Measurements from ENCODE around the gene FAM118B.

Gene FAM118B

DNA sequence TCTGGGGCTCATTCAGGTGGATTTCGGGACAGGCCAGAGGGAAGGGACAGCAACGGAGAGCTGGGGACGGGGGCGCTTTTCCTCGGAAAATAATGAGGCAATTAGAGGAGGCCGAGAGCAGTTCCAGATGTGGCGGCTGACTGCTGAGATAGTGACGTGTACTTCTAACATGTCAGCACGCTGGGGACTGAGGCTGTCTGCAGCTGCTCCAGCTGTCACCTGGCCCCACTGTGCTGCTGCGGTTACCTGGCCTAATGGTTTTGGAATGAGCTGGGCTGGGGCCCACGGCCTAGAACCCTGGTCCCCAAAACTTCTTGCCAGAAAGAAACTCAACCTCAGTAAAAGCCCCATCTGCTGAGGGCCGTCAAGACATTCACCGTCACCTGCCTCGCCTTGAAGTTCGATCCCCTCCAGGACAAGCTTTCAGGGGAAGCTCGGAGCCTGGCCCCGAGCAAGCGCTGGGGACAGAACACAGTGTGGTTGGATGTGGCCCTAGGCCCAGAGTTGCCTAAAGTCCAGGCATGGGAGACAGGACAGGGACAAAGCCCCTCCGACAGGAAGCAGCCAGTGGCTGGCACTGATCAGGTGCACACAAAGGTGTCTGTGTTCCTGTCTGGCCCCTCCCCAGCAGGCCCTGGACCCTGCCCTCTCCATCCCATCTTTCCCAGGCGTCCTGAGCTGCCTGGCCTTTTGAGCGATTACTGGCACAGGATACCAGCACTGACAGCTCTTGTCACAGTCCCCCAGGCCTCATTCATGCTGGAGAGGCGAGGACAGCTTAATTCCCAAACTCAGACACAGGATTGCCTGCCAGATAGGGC, 22.3 kb upstream of the FAM118B start:
- H3K9ac ChIP-seq (ENCODE audit: low read length), result no peak overlapping the region
- DNase-seq (ENCODE audit: low read depth), result no peak
- peaks cover 10% of the 10 kb centered on the region for H3K36me3 ChIP-seq (ENCODE audit: control insufficient read depth, insufficient read depth, low read length, severe bottlenecking)
- peaks cover 20% of the 10 kb centered on the region for H3K4me1 ChIP-seq (ENCODE audit: control insufficient read depth, insufficient read depth, low read length)
- no peaks in the 10 kb centered on the region for H3K27me3 ChIP-seq (replicated peaks; ENCODE audit: control insufficient read depth, insufficient read depth, low read length)
- H3K9me3 ChIP-seq (ENCODE audit: control insufficient read depth, low read length), result no peaks in the 10 kb centered on the region
- H3K4me3 ChIP-seq (ENCODE audit: low read length), result no peak overlapping the region

DNA sequence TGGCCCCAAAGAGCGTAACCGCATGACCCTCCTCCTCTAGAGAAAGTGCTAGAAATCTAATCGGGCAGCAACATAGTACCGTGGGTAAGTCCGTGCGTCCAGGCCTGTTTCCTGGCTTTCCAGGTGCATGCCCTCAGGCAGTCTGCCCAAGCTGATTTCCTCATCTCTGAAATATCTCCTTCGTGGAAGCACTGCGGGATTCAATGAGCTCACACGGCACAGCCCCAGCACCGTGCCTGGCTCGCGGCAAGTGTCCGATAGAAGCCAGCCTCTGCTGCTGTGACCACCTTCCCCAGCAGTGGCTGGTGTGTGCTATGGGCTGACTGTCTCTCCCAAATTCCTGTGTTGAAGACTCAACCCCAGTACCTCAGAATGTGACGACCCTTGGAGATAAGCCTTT, 20.8 kb upstream of the FAM118B start:
- no peak for DNase-seq (ENCODE audit: low read depth)
- Histone ChIP-seq H3K36me3 (ENCODE audit: control insufficient read depth, insufficient read depth, low read length, severe bottlenecking) (peaks cover 15% of the 10 kb centered on the region), H3K9me3 (ENCODE audit: control insufficient read depth, low read length) (no peaks in the 10 kb centered on the region), H3K27me3 (replicated peaks; ENCODE audit: control insufficient read depth, insufficient read depth, low read length) (no peaks in the 10 kb centered on the region), H3K9ac (ENCODE audit: low read length) (no peak overlapping the region), H3K4me1 (ENCODE audit: control insufficient read depth, insufficient read depth, low read length) (peaks cover 20% of the 10 kb centered on the region), H3K4me3 (ENCODE audit: low read length) (no peak overlapping the region)

DNA sequence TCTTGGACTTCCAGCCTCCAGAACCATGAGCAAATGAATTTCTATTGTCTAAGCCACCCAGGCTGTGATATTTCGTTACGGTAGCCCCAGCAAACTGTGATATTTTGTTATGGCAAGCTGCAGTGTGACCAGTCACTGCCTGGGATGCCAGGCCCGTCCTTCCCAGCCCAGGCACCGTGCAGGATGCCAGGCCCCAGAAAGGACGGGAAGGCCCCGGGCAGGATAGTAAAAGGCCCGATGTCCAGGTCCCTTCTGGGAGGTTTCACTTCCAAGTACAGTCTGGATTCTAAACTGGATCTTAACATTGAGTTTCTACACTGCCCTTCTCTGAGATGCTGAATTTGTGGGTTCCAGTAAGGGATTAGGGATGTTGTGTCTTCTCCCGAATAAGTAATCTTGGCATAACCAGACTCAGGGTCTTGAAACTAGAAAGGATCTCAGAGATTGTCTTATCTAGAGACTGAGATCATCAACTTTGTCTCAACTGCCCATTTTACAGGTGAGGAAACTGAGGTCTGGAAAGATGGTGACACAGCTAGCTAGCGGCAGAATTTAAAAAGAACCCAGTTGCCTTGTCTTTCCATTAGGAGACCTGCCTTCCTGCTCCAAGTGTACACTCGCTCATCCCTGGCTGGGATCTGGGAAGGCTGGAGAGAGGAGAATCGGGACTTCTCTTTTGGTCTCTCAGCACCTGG, 20.1 kb upstream of the FAM118B start:
- Histone ChIP-seq H3K27me3 (replicated peaks; ENCODE audit: control insufficient read depth, insufficient read depth, low read length) (no peaks in the 10 kb centered on the region), H3K4me3 (ENCODE audit: low read length) (no peak overlapping the region), H3K4me1 (ENCODE audit: control insufficient read depth, insufficient read depth, low read length) (peaks cover 17% of the 10 kb centered on the region), H3K9ac (ENCODE audit: low read length) (no peak overlapping the region), H3K36me3 (ENCODE audit: control insufficient read depth, insufficient read depth, low read length, severe bottlenecking) (peaks cover 20% of the 10 kb centered on the region), H3K9me3 (ENCODE audit: control insufficient read depth, low read length) (no peaks in the 10 kb centered on the region)
- DNase-seq (ENCODE audit: low read depth), result no peak

DNA sequence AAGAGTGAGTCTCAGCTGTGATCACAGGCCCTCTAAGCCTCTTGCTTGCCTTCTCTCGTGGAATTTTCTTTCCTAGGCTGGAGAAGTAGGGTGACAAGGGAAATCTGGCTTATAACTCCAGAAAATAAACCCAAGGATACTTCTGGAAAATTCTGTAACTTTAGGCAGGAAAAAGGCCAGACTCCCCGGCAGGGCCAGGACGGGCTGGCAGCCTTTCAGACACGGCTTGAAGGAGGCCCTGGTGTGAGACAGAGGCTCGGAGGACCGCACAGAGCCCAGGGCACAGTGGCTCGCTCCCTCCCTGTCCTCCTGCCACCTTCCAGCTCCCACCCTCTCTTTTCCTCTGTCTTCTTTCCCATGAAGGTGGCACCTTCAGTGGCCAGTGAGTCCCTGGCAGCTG, 19.2 kb upstream of the FAM118B start:
- no peaks in the 10 kb centered on the region for H3K9me3 ChIP-seq (ENCODE audit: control insufficient read depth, low read length)
- peaks cover 14% of the 10 kb centered on the region for H3K4me1 ChIP-seq (ENCODE audit: control insufficient read depth, insufficient read depth, low read length)
- no peak for DNase-seq (ENCODE audit: low read depth)
- H3K27me3 ChIP-seq (replicated peaks; ENCODE audit: control insufficient read depth, insufficient read depth, low read length), result no peaks in the 10 kb centered on the region
- peak overlapping the region; percentile 61 for H3K9ac ChIP-seq (ENCODE audit: low read length)
- H3K4me3 ChIP-seq (ENCODE audit: low read length), result no peak overlapping the region
- H3K36me3 ChIP-seq (ENCODE audit: control insufficient read depth, insufficient read depth, low read length, severe bottlenecking), result peaks cover 27% of the 10 kb centered on the region

- no peaks in the 10 kb centered on the region for H3K27me3 ChIP-seq (replicated peaks; ENCODE audit: control insufficient read depth, insufficient read depth, low read length)
- H3K9ac ChIP-seq (ENCODE audit: low read length), result peak overlapping the region; percentile 64
- H3K36me3 ChIP-seq (ENCODE audit: control insufficient read depth, insufficient read depth, low read length, severe bottlenecking), result peaks cover 33% of the 10 kb centered on the region
- H3K9me3 ChIP-seq (ENCODE audit: control insufficient read depth, low read length), result no peaks in the 10 kb centered on the region
- H3K4me1 ChIP-seq (ENCODE audit: control insufficient read depth, insufficient read depth, low read length), result peaks cover 14% of the 10 kb centered on the region
- no peak overlapping the region for H3K4me3 ChIP-seq (ENCODE audit: low read length)
- DNase-seq (ENCODE audit: low read depth), result no peak
These were observed 18.5 kb upstream of the FAM118B start for GRCh38 chr11:126193038-126193478.

GRCh38 chr11:126194121-126194543, 17.4 kb upstream of the FAM118B start:
- H3K9me3 ChIP-seq (ENCODE audit: control insufficient read depth, low read length), result no peaks in the 10 kb centered on the region
- peak; percentile 83 for DNase-seq (ENCODE audit: low read depth)
- H3K4me3 ChIP-seq (ENCODE audit: low read length), result no peak overlapping the region
- peak overlapping the region; percentile 64 for H3K9ac ChIP-seq (ENCODE audit: low read length)
- H3K4me1 ChIP-seq (ENCODE audit: control insufficient read depth, insufficient read depth, low read length), result peaks cover 14% of the 10 kb centered on the region
- H3K27me3 ChIP-seq (replicated peaks; ENCODE audit: control insufficient read depth, insufficient read depth, low read length), result no peaks in the 10 kb centered on the region
- peaks cover 40% of the 10 kb centered on the region for H3K36me3 ChIP-seq (ENCODE audit: control insufficient read depth, insufficient read depth, low read length, severe bottlenecking)

DNA sequence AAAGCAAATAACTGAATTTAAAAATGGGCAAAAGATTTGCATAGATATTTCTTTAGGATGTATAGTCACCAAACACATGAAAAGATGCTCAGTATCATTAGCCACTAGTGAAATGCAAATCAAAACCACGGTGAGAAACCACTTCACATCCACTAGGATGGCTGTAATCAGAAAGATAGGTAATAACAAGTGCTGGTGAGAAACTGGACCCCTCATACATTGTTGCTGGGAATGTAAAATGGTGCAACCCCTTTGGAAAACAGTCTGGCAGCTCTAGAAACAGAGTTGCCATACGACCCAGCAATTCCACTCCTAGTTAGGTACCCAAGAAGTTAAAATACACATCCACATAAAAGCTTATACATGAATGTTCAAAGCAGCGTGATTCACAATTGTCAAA, 16.5 kb upstream of the FAM118B start:
- DNase-seq (ENCODE audit: low read depth), result no peak
- peaks cover 14% of the 10 kb centered on the region for H3K4me1 ChIP-seq (ENCODE audit: control insufficient read depth, insufficient read depth, low read length)
- peaks cover 45% of the 10 kb centered on the region for H3K36me3 ChIP-seq (ENCODE audit: control insufficient read depth, insufficient read depth, low read length, severe bottlenecking)
- H3K9ac ChIP-seq (ENCODE audit: low read length), result no peak overlapping the region
- H3K4me3 ChIP-seq (ENCODE audit: low read length), result no peak overlapping the region
- no peaks in the 10 kb centered on the region for H3K27me3 ChIP-seq (replicated peaks; ENCODE audit: control insufficient read depth, insufficient read depth, low read length)
- H3K9me3 ChIP-seq (ENCODE audit: control insufficient read depth, low read length), result no peaks in the 10 kb centered on the region

GRCh38 chr11:126197277-126197939, 14.2 kb upstream of the FAM118B start:
- Histone ChIP-seq H3K4me3 (ENCODE audit: low read length) (no peak overlapping the region), H3K9me3 (ENCODE audit: control insufficient read depth, low read length) (no peaks in the 10 kb centered on the region), H3K9ac (ENCODE audit: low read length) (no peak overlapping the region), H3K36me3 (ENCODE audit: control insufficient read depth, insufficient read depth, low read length, severe bottlenecking) (peaks cover 57% of the 10 kb centered on the region), H3K27me3 (replicated peaks; ENCODE audit: control insufficient read depth, insufficient read depth, low read length) (no peaks in the 10 kb centered on the region), H3K4me1 (ENCODE audit: control insufficient read depth, insufficient read depth, low read length) (peaks cover 9% of the 10 kb centered on the region)
- DNase-seq (ENCODE audit: low read depth), result peak; percentile 24

DNA sequence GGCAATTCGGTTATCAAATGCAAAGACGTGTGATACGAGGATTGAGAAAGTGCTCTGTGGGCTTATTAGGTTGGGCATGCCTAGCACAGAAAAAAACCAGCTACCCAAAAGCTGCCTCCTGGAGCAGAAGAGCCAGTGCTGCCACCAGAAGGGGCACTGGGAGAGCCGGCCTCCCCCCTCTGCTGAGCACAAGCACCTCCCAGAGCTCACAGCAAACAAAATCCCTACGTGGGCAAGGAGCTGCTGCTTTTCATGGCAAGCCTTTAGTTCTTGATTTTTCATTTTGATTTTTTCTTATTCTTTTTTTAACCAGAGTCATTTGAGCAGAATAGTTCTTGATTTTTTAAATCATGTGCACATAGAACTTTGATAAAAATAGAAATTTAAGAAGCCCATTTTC, 12.9 kb upstream of the FAM118B start:
- H3K36me3 ChIP-seq (ENCODE audit: control insufficient read depth, insufficient read depth, low read length, severe bottlenecking), result peaks cover 69% of the 10 kb centered on the region
- H3K4me1 ChIP-seq (ENCODE audit: control insufficient read depth, insufficient read depth, low read length), result peaks cover 4% of the 10 kb centered on the region
- H3K9ac ChIP-seq (ENCODE audit: low read length), result no peak overlapping the region
- H3K9me3 ChIP-seq (ENCODE audit: control insufficient read depth, low read length), result no peaks in the 10 kb centered on the region
- no peaks in the 10 kb centered on the region for H3K27me3 ChIP-seq (replicated peaks; ENCODE audit: control insufficient read depth, insufficient read depth, low read length)
- H3K4me3 ChIP-seq (ENCODE audit: low read length), result no peak overlapping the region
- no peak for DNase-seq (ENCODE audit: low read depth)

- H3K36me3 ChIP-seq (ENCODE audit: control insufficient read depth, insufficient read depth, low read length, severe bottlenecking), result peaks cover 79% of the 10 kb centered on the region
These were observed 8.8 kb upstream of the FAM118B start for GRCh38 chr11:126202646-126203359.

GRCh38 chr11:126205359-126205758, 6.2 kb upstream of the FAM118B start:
- no peak for DNase-seq (ENCODE audit: low read depth)
- Histone ChIP-seq H3K36me3 (ENCODE audit: control insufficient read depth, insufficient read depth, low read length, severe bottlenecking) (peaks cover 81% of the 10 kb centered on the region), H3K9me3 (ENCODE audit: control insufficient read depth, low read length) (no peaks in the 10 kb centered on the region), H3K4me1 (ENCODE audit: control insufficient read depth, insufficient read depth, low read length) (no peaks in the 10 kb centered on the region), H3K9ac (ENCODE audit: low read length) (no peak overlapping the region), H3K4me3 (ENCODE audit: low read length) (no peak overlapping the region), H3K27me3 (replicated peaks; ENCODE audit: control insufficient read depth, insufficient read depth, low read length) (no peaks in the 10 kb centered on the region)

More at GRCh38 chr11:126202646-126203359, 8.8 kb upstream of the FAM118B start:
- Histone ChIP-seq H3K4me3 (ENCODE audit: low read length) (no peak overlapping the region), H3K9me3 (ENCODE audit: control insufficient read depth, low read length) (no peaks in the 10 kb centered on the region), H3K27me3 (replicated peaks; ENCODE audit: control insufficient read depth, insufficient read depth, low read length) (no peaks in the 10 kb centered on the region), H3K9ac (ENCODE audit: low read length) (no peak overlapping the region), H3K4me1 (ENCODE audit: control insufficient read depth, insufficient read depth, low read length) (no peaks in the 10 kb centered on the region)
- no peak for DNase-seq (ENCODE audit: low read depth)

Measured in adipocyte (in vitro differentiated cells).